NCI-H2227 (cell line): ENCODE data around the gene CARD18.
"Not testable (repeated sequence)": the region's sequence is repeated elsewhere in the genome, so short reads cannot be mapped to it uniquely, and the experiment has no call there.

ENCODE experiments used
- DNase-seq: peaks from one replicate; lab custom pipeline; 2025; ENCODE audit not compliant: unreplicated experiment; lab: John Stamatoyannopoulos, UW

CARD18 gene

DNA sequence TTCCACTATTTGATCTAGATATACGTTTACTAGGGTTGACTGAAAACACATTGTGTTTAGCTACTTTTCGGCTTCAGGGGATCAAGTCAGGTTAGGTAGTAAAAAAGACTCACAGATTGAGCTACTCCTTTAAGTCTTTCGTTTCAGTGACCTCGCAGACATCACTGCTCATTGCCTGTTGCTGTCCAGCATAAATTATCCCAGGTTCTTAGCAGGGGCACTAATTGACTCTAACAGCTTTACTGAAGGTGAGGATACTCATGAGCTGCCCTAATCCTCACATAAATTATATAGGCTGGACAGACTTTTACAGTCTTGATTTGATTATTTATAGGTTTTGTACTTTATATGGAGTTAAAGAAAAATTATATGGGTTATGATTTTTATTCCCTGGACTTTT, 3.7 kb downstream of the CARD18 start:
- no peak for DNase-seq

DNA sequence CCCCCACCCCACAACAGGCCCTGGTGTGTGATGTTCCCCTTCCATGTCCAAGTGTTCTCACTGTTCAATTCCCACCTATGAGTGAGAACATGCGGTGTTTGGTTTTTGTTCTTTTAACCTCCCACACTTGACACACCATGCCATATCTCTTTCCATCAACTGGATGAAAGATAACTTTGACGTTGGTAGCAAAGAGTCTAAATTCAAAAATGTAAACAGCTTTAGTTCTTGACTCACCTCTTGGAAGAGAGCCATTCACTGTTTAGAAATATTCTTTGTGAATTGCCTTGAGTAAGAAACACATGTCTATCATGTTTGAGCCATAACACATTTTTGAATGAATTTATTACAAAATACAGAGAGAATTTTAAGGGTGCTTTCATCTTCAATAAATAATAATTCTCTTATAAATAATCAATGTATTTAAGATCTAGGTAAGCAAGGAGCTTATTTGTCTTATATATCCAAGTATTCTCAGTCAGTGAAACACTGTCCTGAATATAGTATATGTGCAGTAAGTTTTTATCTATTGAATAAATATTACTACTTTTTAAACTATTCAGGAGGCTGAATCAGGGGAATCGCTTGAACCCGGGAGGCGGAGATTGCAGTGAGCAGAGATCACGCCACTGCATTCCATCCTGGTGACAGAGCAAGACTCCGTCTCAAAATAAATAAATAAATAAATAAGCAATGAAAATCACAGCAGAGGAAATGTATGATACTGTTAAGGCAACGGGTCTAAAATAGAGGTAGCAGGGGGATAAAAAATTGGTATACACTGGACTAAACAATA, 6.7 kb downstream of the CARD18 start:
- DNase-seq, result no peak

DNA sequence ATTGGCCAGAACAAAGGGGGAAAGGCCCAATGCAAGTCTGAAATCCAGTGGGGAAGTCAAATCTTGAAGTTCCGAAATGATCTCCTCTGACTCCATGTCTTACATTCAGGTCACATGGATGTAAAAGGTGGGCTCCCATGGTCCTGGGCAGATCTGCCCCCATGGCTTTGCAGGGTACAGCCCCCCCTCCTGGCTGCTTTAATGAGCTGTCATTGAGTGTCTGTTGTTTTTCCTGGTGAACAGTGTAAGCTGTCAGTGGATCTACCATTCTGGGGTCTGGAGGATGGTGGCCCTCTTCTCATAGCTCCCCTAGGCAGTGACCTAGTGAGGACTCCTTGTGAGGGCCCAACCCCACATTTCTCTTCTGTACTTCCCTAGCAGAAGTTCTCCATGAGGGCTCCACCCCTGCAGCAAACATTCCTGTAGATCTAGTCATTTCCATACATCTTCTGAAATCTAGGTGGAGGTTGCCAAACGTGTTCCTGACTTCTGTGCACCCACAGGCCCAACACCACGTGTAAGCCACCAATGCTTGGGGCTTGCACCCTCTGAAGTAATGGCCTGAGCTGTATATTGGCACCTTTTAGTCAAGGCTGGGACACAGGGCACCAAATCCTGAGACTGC, 9.3 kb downstream of the CARD18 start:
- no peak for DNase-seq

DNA sequence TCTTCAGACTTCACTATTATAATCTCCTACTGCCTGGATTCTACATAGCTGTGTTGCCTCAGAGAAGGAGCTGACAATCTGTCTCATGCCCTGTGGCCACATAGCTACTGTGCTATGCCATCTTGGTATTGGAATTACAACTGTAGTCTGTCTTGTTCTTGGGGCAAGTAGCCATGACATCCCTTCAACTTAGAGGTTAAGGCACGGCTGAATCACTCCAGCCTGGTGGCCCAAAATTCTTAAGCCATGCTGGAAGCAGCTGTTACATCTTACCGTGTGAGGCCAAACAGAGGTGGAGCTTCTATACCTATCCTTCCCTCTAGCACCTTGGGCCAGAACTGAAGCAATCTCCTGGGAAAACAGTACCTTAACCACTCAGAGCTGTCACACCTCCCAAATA, 14.8 kb downstream of the CARD18 start:
- no peak for DNase-seq

DNA sequence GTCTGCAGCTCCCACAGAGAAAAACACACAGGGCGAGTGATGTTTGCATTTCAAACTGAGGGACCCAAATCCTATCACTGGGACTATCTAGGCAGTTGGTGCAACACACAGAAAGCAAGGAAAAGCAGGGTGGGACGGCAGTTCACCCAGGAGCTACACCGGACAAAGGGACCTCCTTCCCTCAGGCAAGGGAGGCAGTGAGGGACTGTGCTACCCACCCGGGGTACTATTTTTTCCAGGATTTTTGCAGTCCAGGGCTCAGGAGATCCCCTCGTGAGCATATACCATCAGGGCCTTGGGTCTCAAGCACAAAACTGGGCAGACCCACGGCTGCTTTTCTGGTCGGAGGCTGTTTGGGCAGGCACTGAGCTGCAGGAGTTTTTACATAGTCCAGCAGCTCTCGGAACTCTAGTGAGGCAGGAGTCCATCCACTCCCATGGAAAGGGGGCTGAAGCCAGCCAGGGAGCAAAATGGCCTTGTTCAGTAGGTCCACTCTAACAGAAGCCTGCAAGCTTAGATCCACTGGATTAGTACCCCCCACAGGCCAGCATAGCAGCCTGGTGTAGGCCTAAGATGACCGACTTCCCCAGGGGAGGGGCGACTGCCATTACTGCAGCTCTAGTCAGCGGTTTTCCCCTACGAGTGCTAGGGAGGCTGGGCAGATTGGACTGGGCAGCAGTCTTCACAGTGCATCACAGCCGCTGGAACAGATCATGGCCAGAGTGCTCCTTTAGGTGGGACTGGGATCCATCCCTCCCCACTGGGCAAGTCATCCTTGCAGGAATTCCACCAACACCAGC, 28.2 kb downstream of the CARD18 start:
- DNase-seq, result no peak

DNA sequence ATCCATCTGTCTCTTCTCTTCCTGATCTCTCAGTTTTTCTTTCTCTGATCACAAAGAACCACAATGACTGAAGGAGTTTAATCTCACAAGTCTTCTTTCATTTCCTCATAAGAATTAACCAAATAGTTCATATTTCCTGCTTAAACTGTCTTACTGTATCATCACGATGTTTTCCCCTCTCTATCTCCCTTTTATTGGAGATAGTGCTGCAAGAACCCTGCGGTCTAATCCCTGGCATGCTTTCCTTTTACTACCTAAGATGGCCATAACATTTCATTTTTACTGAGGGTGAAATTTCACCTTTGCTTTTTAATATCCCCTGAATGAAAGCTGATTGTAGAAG, 28.9 kb downstream of the CARD18 start:
- DNase-seq, result no peak

DNA sequence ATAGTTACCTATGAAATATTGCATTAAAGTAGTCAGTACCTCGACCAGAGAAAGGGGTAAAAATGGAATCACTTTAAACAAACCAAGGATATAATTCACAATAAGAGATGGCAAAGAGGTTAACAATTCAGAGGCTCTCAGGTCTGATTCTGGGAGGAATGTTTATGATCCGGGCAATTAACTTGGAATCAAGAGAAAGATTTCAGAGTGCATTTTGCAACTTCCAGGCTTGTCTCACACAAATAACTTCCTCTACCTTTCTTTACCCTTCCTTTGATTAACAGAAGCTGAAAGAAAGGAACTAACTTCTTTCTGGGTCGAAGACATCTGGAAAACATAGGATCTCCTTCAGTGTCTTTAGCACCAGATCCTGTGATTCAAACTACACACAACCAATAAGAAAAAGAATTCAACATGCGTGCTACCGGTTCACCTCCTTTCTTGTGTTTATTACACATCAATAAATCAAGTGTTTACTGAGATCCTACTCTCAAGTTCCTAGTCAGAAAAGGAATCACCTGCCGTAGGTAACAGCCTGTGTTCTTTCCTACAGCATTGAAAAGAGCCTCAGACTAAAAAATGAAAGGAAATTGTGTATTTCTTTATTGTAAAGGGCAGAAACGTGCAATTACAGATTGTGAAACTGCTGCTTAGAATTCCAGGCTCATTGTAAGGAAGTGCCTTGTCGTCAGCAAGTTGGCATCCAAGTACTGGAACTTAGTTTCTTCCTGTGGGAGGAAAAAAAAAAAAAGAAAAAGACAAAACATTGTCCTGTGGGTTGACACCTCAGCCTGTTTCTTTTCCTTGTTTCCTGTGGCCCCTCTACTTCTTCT, 29.5 kb downstream of the CARD18 start:
- DNase-seq, result no peak

DNA sequence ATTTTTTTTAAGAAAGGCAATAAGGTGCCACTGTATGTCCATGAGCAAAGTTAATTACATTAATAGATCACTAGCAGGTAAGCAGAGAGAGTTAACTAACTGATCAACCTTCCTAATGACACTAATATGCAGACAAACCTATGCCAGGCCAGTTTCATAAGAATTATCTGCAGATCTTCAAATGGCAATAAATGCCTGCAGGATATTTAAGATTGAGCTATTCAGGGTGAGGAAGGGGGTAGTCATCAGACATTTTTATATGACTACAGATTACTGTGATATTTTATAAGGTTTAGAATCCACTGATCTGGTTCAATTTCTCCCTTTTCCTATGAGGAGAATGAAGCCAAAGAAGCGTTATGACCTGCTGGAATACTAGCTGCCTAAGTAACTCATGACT, 30.2 kb downstream of the CARD18 start:
- no peak for DNase-seq

DNA sequence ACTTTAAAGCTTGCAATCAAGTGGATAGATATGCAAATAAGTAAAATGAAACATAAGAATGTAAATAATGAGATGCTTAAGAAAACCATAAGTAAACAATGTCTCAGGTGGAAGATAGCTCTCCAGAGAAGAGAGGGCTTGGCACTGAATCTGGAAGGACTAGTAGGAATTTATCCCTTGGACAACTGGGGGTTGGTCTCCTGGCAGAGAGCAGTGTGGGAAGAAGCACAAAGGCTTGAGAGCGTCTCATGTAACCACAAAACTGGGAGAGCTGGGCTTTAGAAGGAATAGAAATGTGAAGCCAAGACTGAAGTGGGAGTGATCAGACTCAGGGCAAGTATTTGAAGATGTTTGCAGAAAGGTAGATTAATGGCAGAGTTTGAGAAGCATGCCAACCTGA, 31.3 kb downstream of the CARD18 start:
- DNase-seq, result no peak

DNA sequence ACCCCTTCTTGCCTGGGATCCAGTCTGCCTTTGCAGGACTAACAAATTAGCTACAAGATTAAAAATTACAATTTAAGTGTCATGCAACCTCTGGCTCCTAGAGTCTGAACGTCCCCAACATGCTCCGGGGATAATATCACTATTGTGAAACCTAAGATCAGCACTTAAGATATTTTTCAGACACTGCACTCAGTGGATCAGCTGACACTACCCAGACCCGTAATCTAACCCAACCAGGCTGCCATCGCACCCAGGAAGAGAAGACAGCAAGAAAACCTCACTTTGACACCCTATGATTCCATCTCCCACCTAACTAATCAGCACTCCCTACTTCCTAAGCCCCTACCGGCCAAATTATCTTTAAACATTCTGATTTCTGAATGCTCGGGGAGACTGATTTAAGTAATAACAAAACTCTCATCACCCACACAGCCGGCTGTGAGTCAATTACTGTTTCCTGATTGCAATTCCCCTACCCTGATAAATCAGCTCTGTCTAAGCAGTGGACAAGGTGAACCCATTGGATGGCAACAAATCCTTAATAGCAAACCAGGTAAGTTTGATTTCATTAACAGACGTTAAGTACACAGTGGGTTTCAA, 32.2 kb downstream of the CARD18 start:
- DNase-seq, result not testable (repeated sequence)

DNA sequence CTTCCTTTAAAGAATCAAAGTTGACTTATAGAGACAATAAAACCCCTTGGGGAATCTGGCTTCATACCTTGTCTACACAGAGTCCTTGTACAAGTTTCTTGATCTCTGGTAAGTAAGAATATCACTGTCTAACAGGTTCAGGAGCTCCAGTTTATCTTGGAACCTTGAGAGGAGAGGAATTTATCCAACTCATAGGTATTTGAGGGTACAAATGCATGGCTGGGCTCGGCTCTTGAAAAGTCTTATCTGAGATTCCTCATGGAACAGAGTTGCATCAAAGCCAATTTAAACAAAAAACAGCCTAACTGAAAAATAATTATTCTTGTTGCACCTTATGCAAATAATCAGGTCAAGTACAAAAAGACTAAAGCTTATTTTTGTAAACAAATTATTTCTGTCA, 33.4 kb downstream of the CARD18 start:
- no peak for DNase-seq

DNA sequence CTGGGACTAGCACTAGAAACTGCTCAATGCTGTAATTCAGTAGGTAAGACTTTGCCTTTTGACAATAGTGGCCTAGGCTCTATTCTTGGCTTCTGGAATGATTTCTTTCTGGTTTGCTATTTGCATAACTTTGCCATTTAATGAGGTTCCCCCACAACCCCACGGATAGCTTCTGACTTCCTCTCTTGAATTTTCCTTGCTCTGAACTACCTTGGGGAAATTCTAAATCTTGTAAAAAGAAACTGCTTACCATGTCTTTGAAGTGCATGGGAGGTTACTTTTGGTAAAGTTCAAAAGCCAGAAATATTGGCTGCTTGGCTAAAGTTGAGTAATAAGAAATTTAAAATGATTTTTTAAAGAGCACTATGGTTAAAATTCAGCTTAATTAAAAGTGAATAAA, 35.3 kb downstream of the CARD18 start:
- no peak for DNase-seq

DNA sequence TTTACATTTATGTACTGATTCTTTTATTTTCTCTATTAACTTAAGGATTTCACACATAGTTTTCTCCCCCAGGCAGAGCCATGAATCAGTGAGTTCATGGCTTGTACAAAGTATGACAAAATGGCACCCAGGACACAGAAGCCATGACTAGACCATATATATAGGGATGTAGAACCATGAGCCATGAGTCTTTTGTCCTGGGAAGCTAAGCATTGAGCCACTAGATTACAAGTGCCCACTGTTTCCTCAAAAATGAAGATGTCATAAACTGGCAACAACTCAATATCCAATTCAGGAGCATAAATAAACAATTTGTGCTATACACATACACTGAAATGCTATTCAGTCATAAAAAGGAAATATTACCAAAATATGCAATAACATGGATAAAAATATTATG, 36.2 kb downstream of the CARD18 start:
- DNase-seq, result no peak

DNA sequence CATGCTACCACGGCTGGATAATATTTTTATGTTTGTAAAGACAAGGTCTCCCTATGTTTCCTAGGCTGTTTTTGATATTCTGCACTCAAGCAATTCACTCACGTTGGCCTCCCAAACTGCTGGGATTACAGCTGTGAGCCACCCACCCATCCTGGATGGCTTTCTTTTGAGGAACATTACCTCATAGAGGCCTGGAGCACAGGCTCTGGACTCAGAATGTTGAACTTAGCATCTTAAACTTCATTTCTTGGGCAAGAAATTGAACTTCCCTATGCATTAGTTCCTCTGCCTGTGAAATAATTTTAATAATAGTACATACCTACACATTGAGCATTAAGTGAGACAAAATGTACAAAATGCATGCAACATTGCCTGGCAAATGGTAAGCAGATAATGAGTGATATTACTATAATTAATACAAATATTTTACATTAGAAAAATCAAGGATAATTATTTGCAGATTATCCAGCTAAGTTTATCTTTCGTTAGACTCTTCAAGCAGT, 37.4 kb downstream of the CARD18 start:
- DNase-seq, result not testable (repeated sequence)

DNA sequence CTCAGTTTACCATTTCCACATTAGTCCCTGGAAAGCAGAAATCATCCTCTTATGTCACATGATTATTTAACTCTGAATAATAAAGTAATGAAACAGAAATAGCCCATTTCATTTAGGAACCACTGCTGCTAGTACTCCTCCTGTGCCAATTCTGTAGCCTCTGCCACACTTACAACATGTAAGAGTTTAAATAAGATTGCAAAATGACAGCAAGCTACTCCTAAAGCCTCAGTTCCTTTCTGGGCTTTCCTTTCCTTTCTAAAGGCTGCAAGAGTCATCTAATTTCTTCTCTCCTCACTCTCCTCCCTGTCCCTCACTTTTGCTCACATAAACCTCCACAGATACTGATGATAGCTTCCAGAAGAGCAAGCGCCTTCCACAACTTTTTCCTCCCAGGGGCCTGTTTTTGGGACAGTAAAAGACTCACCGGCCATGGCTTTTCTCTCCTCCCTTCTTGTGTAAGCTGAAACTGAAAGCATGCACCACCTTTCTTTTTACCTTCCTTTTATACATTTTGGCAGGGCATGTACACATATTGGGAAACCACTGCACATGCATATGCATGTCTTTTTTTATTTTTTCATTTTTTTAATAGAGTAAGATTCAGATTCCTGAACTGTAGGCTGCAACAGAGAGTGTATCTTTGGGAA, 38.5 kb downstream of the CARD18 start:
- no peak for DNase-seq

DNA sequence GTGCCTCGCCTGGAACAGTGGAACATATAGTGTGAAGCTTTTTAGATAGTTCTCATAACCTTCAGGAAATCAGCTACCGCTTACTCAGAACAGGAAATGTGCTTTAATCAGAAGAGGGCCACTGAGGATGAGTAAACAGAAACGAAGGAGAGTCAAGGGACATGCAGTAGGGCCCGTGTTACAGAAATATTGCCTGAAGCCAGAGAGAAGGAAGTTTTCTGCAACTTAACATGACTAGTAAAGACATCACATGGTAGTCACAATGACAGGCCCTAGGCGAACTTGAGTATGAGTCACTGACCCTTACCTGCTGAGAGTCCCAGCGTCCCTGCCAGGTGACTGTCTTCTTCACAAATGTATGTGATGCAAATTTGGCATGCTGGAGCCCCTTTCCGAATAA, 39.4 kb downstream of the CARD18 start:
- no peak for DNase-seq

DNA sequence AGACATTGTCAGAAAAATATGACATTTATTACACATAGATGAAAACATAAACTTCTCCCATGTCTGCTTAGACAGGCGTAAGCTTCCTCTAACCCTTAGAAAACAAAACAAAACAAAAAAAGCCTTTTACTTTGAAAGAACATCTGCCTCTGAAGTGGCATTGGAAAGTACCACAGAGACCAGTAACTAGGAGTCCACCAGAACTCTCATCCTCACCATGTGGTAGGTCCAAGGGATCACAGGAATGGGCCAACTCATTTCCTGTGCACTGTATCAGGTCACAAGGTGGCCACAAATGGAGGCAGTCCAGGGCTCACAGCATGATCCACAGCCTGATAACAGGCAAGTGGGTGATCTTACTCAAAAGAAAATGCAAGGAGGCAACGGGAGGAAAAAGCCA, 40.0 kb downstream of the CARD18 start:
- DNase-seq, result not testable (repeated sequence)

DNA sequence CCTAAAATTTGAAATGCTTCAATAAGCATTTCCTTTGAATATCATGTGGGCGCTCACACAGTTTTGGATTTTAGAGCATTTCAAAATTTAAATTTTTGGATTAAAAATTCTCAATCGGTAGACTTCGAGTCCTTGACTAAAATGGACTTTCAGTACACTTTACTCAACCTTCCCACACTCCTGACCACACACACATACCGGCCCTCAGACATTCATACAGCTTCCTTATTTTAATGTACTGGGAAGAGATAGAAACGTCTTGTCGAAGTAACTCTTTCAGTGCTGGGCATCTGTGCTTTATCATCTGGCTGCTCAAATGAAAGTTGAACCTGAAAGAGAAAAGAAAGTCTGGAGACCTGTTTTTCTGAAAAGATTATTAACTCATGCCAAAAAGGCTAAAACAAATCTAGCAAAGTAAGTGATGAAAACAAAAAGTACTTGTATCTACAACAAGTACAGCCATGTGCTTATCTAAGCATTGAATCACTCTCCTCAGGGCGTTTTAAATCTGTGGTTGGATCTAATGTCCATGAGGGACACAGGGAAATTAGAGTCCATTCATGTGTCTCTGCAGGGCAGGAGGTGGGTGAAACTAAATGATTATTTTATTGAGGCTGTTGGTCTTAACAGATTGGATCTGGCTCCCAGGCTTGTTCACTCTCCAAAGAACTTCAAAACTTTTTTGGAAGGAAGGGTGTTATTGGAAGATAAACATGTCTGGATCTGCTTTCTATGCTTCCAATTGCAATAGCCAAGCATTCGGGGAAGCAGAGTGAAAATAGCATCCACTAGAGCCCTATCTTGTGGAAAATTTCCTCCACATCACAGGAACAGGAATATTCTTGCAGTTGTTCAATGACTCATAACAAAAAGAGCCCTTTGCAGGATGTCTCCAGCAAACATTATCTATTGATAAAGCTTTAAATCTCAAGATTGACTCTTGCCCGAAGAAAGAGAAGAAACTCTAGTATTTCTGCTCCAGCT, 47.0 kb downstream of the CARD18 start:
- no peak for DNase-seq
